PFSK-1 (cell line): ENCODE measurements around the gene UVRAG.

Experiments used
- POLR2AphosphoS5 ChIP-seq: IDR thresholded peaks from 2 replicates; pipeline ENCODE4 v1.6.1; 2012; ENCODE audit warnings: low read depth, mild to moderate bottlenecking, control low read depth, low read length, moderate library complexity
- SIN3A ChIP-seq: IDR thresholded peaks from 2 replicates; pipeline ENCODE4 v1.6.1; 2012; ENCODE audit warnings: mild to moderate bottlenecking, low read length, moderate library complexity, borderline replicate concordance; ENCODE audit not compliant: insufficient read depth
- TAF1 ChIP-seq: IDR thresholded peaks from 2 replicates; pipeline ENCODE4 v1.6.1; 2012; ENCODE audit warnings: low read length, control low read depth, borderline replicate concordance; ENCODE audit not compliant: insufficient read depth
- TF ChIP-seq, protein P1 (sequence below), 2 experiments: IDR thresholded peaks; 2 replicates each; pipeline versions ENCODE4 v1.6.1 to v1.8.0; 2011 to 2012; ENCODE audit warnings: low read depth in 2 of 2, low read length in 2 of 2, control low read depth in 1 of 2, inconsistent platforms in 1 of 2, mild to moderate bottlenecking in 1 of 2, moderate library complexity in 1 of 2; ENCODE audit not compliant: insufficient read depth in 1 of 2

DNA sequence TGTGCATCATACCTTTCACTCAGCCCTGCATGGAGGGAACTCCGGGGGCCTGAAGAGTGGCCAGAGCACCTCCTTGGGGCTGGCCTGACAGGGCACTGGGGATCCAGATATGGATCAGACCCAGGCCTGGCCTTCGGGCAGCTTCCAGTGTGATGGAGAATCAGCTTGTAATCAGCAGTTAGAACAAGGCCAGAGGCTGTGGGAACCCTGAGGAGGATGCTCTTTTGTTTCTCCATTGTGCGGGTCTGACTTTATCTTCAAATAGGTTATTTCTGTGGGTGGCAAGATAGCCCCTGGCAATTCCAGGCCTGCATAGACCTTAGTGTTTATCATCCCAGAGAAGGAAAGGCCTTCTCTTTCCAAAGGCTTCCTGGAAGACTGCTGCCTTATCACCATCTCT is 34.1 kb upstream of the UVRAG start:
- TF ChIP-seq POLR2AphosphoS5 (no peak), TAF1 (no peak), SIN3A (no peak)
- TF ChIP-seq, protein P1, sequence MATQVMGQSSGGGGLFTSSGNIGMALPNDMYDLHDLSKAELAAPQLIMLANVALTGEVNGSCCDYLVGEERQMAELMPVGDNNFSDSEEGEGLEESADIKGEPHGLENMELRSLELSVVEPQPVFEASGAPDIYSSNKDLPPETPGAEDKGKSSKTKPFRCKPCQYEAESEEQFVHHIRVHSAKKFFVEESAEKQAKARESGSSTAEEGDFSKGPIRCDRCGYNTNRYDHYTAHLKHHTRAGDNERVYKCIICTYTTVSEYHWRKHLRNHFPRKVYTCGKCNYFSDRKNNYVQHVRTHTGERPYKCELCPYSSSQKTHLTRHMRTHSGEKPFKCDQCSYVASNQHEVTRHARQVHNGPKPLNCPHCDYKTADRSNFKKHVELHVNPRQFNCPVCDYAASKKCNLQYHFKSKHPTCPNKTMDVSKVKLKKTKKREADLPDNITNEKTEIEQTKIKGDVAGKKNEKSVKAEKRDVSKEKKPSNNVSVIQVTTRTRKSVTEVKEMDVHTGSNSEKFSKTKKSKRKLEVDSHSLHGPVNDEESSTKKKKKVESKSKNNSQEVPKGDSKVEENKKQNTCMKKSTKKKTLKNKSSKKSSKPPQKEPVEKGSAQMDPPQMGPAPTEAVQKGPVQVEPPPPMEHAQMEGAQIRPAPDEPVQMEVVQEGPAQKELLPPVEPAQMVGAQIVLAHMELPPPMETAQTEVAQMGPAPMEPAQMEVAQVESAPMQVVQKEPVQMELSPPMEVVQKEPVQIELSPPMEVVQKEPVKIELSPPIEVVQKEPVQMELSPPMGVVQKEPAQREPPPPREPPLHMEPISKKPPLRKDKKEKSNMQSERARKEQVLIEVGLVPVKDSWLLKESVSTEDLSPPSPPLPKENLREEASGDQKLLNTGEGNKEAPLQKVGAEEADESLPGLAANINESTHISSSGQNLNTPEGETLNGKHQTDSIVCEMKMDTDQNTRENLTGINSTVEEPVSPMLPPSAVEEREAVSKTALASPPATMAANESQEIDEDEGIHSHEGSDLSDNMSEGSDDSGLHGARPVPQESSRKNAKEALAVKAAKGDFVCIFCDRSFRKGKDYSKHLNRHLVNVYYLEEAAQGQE (IDR thresholded peaks at IDR 0.05; ENCODE audit: insufficient read depth in 1 of 2, low read depth in 2 of 2, low read length in 2 of 2), result no peak
